K562 (cell line): ENCODE results near the gene SKAP2. TPM values are rescaled to one million over a fixed set of nuclear protein-coding genes. Genes with fewer than 3 reads are reported as not detected.

Experiments
- ATAC-seq: fragments of 200-7000 bp; cut with Tn5 transposase; 3 replicates; pipeline ENCODE4 v1.9.1; 2020; ENCODE audit warnings: moderate library complexity
- BruUV-seq: library from RNA; stranded (reverse); fragments of 400-500 nt; replicated peaks from 2 replicates; lab custom pipeline; 2021; lab: Mats Ljungman, UMichigan
- CTCF ChIA-PET: fragments of 300-600 bp; formaldehyde crosslinking; extraction: SDS; loops from one replicate; lab custom pipeline; 2021; ENCODE audit warnings: low intra/inter-chr PET ratio; lab: Yijun Ruan, JAX
- POLR2A ChIA-PET: fragments of 300-600, 350-650 bp; sonication (Branson Sonifier 250); formaldehyde crosslinking; extraction: SDS; loops from one replicate; lab custom pipeline; 2021; ENCODE audit warnings: antibody characterized with exemption, inconsistent platforms; lab: Yijun Ruan, JAX
- DNase-seq, 4 experiments: peaks; one replicate each; pipeline versions ENCODE4 v3.0.0 to v3.0.0-alpha.2; 2011 to 2018; ENCODE audit warnings: low spot score in 3 of 4, mixed read lengths in 3 of 4; ENCODE audit errors: extremely low read depth in 1 of 4
- FAIRE-seq: peaks from 2 replicates; lab custom pipeline; 2011; peaks lifted over from hg19 to GRCh38; lab: Jason Lieb, UNC
- H2AFZ ChIP-seq: 2 replicates; pipeline ENCODE4 v1.6.0; 2011; ENCODE audit warnings: low read depth, low read length, control low read depth, inconsistent platforms
- H3K27ac ChIP-seq: fragments of 200-600 bp; 3 replicates; pipeline ENCODE4 v1.8.0; 2011; ENCODE audit warnings: low read depth, mild to moderate bottlenecking, control low read depth, inconsistent platforms, low read length, moderate library complexity, mixed read lengths; ENCODE audit errors: extremely low read depth
- H3K27me3 ChIP-seq, 2 experiments: fragments of 300-600 bp in 1 of 2; 2 replicates in 1 of 2; 3 replicates in 1 of 2; pipeline versions ENCODE4 v1.6.0 to v1.8.0; 2011; ENCODE audit warnings: inconsistent platforms in 2 of 2, low read length in 2 of 2, mild to moderate bottlenecking in 1 of 2, mixed read lengths in 1 of 2, moderate library complexity in 1 of 2; ENCODE audit not compliant: control insufficient read depth in 2 of 2, insufficient read depth in 2 of 2
- H3K36me3 ChIP-seq: fragments of 300-600 bp; 3 replicates; pipeline ENCODE4 v1.8.0; 2011; ENCODE audit warnings: mild to moderate bottlenecking, low read length, inconsistent platforms; ENCODE audit not compliant: control insufficient read depth, insufficient read depth
- H3K4me1 ChIP-seq, 2 experiments: fragments of 200-600 bp in 1 of 2; replicated peaks in 1 of 2; 2 replicates in 1 of 2; 3 replicates in 1 of 2; pipeline versions ENCODE4 v1.5.1 to v1.8.0; 2011; ENCODE audit warnings: inconsistent platforms in 2 of 2, low read length in 2 of 2, mild to moderate bottlenecking in 1 of 2, mixed read lengths in 1 of 2, moderate library complexity in 1 of 2; ENCODE audit not compliant: control insufficient read depth in 2 of 2, insufficient read depth in 2 of 2
- H3K4me2 ChIP-seq: 2 replicates; pipeline ENCODE4 v1.6.1; 2011; ENCODE audit warnings: low read length, control low read depth, inconsistent platforms, mixed read lengths; ENCODE audit not compliant: insufficient read depth
- H3K4me3 ChIP-seq: fragments of 200-600 bp; sonication (generic), shearing (Covaris generic); 2 replicates; pipeline ENCODE4 v1.5.1; 2016; ENCODE audit warnings: control low read depth, inconsistent platforms
- H3K79me2 ChIP-seq: fragments of 200-600 bp; 3 replicates; pipeline ENCODE4 v1.8.0; 2011; ENCODE audit warnings: low read length, inconsistent platforms; ENCODE audit not compliant: control insufficient read depth, insufficient read depth
- H3K9ac ChIP-seq, 2 experiments: 2 replicates each; pipeline versions ENCODE4 v1.6.0 to v1.6.1; 2011; ENCODE audit warnings: low read depth in 2 of 2, low read length in 2 of 2, control low read depth in 1 of 2, inconsistent platforms in 1 of 2, mild to moderate bottlenecking in 1 of 2, mixed read lengths in 1 of 2; ENCODE audit not compliant: insufficient read depth in 1 of 2
- H3K9me1 ChIP-seq: one replicate; pipeline ENCODE4 v1.6.0; 2011; ENCODE audit warnings: inconsistent platforms, mild to moderate bottlenecking, low read length, moderate library complexity; ENCODE audit not compliant: control insufficient read depth, insufficient read depth
- H3K9me3 ChIP-seq: replicated peaks from 2 replicates; pipeline ENCODE4 v1.5.1; 2011; ENCODE audit warnings: low read depth, low read length, inconsistent platforms; ENCODE audit not compliant: control insufficient read depth, insufficient read depth
- H4K20me1 ChIP-seq: replicated peaks from 2 replicates; pipeline ENCODE4 v1.6.1; 2011; ENCODE audit warnings: low read length, inconsistent platforms, mixed read lengths; ENCODE audit not compliant: control insufficient read depth, insufficient read depth
- CEBPG ChIP-seq, 3 experiments: fragments of 200-800 bp in 1 of 3; sonication (Bioruptor generic) in 1 of 3; sonication (generic) in 1 of 3; formaldehyde crosslinking in 1 of 3; IDR thresholded peaks in 2 of 3; conservative IDR thresholded peaks in 1 of 3; 2 replicates each; pipeline versions ENCODE4 v1.6.1 to v1.8.0; 2016 to 2022; ENCODE audit warnings: missing compliant biosample characterization in 2 of 3, missing genetic modification characterization in 2 of 3, mild to moderate bottlenecking in 1 of 3, missing genetic modification reagents in 1 of 3
- GABPA ChIP-seq: fragments of 200-800 bp; sonication (Bioruptor generic); conservative IDR thresholded peaks from 2 replicates; pipeline ENCODE4 v1.6.1; 2016; ENCODE audit warnings: low read depth, missing genetic modification characterization, missing compliant biosample characterization
- RBFOX2 ChIP-seq: fragments of 200-400 bp; formaldehyde crosslinking; IDR thresholded peaks from 2 replicates; pipeline ENCODE4 v1.6.1; 2017; ENCODE audit warnings: low read depth, mild to moderate bottlenecking, low read length, moderate library complexity
- TAF7 ChIP-seq: fragments of 450-650 bp; IDR thresholded peaks from 2 replicates; pipeline ENCODE4 v1.6.1; 2016; ENCODE audit warnings: missing genetic modification characterization, missing compliant biosample characterization
- ZNF561 ChIP-seq: fragments of 450-650 bp; formaldehyde crosslinking; conservative IDR thresholded peaks from 2 replicates; pipeline ENCODE4 v1.4.0; 2020; ENCODE audit warnings: mild to moderate bottlenecking, moderate library complexity
- WGBS: fragments of 100-300 bp; shearing (Covaris generic); methylation state at CpG from one replicate; pipeline ENCODE4 v1.1.6; 2016; ENCODE audit warnings: low coverage, mixed read lengths; ENCODE audit not compliant: insufficient coverage; ENCODE audit errors: missing lambda C conversion rate; 5-methylcytosine and 5-hydroxymethylcytosine counted together
- in situ Hi-C: fragments of 300-500 bp; cut with MboI; formaldehyde crosslinking; loops from 4 replicates; pipeline ENCODE4 v1.15.0; 2018; ENCODE audit warnings: inconsistent platforms, mixed read lengths
- intact Hi-C: fragments of 100-400 bp; cut with micrococcal nuclease; formaldehyde crosslinking; loops from 2 replicates; pipeline ENCODE4 v1.14.2; 2022
- polyA plus RNA-seq, 8 experiments: library from polyadenylated mRNA; depleted of rRNA in 4 of 8; stranded (reverse) in 5 of 8; unstranded in 3 of 8; fragments of >200 nt; fragmentation: Nextera tagmentation in 2 of 8; fragmentation: Illumina TruSeq in 1 of 8; extraction: Ambion mirVana in 2 of 8; extraction: Trizol in 1 of 8; gene quantifications; 2 replicates each; pipeline versions ENCODE4 v1.2.1 to v1.2.3, GENCODE V29; 2011 to 2014; ENCODE audit warnings: inconsistent platforms in 1 of 8, missing spikeins in 1 of 8
- total RNA-seq, 7 experiments: library from RNA; depleted of rRNA in 6 of 7; stranded (reverse); fragments of >200 nt in 6 of 7; fragmentation: Illumina TruSeq in 2 of 7; extraction: Trizol in 2 of 7; gene quantifications; 2 replicates each; pipeline versions ENCODE4 v1.2.1 to v1.2.3, GENCODE V29; 2011 to 2021; ENCODE audit warnings: low replicate concordance in 1 of 7

The SKAP2 gene
- total and polyA plus RNA-seq, 9 of the 15 experiments (the other 6 are each of a cell fraction or from before 2014, with no cell fraction given): 4.2 to 11.7 (median 8.3) TPM

GRCh38 chr7:26891400-26892350 lies 27.3 kb upstream of the SKAP2 start (continued):
- no peak for TF ChIP-seq RBFOX2
- TF ChIP-seq GABPA (tag): no peak
- TF ChIP-seq ZNF561 (CRISPR knock-in tag): no peak

DNA sequence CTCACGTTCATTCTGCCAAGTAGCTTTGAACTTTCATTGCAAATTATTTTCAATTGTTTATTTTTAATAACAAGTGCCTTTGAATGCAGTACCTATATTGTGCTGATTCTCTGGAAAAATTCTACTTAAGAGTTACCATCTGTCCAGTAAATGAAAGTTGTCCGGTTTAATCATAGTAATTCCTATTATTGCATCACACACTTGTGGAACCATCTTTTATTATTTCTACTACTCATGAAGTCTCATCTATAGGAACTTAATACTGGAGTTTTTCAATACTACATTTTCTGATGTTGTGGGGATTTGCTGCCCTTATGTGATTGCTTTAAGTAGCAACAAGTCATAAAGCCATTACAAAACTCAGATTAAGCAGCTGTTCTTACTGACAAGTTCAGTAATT lies 16.5 kb upstream of the SKAP2 start:
- ChIA-PET POLR2A (interaction anchor here (0.6 kb wide), 1 partner anchor 1609 kb away, joined by 3 read pairs; no protein-coding TSS in a partner anchor), CTCF (no interaction called here)
- intact Hi-C loops: no loop called here
- H3K9me3 ChIP-seq: no peaks in the 10 kb centered on the region
- in situ Hi-C loops: no loop called here
- H3K27me3 ChIP-seq: no peaks in the 10 kb centered on the region
- no peaks in the 10 kb centered on the region for H3K4me1 ChIP-seq
- DNase-seq (no peak), ATAC-seq (no peak), FAIRE-seq (no peak)
- no peaks in the 10 kb centered on the region for H4K20me1 ChIP-seq
- H3K9me1 ChIP-seq: no peaks in the 10 kb centered on the region
- no peaks in the 10 kb centered on the region for H3K36me3 ChIP-seq
- H3K79me2 ChIP-seq: no peaks in the 10 kb centered on the region
- H3K4me3 ChIP-seq: no peak overlapping the region
- no peak overlapping the region for H3K4me2 ChIP-seq
- 0% methylated on average over 2 of the region's 2 CpGs for WGBS
- no TSS peak for BruUV-seq
- H3K9ac ChIP-seq: no peak overlapping the region
- no peak overlapping the region for H2AFZ ChIP-seq
- no peak overlapping the region for H3K27ac ChIP-seq
- no peak for TF ChIP-seq CEBPG (CRISPR knock-in tag; IDR thresholded peaks at IDR 0.05)
- peak in 1 of 2 experiments; percentile 78; a peak in 2 of 4 replicates for TF ChIP-seq CEBPG (tag; conservative IDR thresholded peaks at IDR 0.05 in 1 of 2, IDR thresholded peaks at IDR 0.05 in 1 of 2)
- no peak for TF ChIP-seq TAF7 (tag)
